WTC11 (cell line): ENCODE data around the gene CALN1. TPM values are rescaled to one million over a fixed set of nuclear protein-coding genes. Genes with fewer than 3 reads are reported as not detected.

Experiments used
- ATAC-seq: fragments of 200-7000 bp; cut with Tn5 transposase; 2 replicates; pipeline ENCODE4 v1.10.0; 2021; ENCODE audit warnings: mild to moderate bottlenecking, moderate library complexity
- CTCF ChIA-PET: fragments of 300-600 bp; sonication (Branson Sonifier 250); formaldehyde crosslinking; loops from one replicate; lab custom pipeline; 2021; ENCODE audit warnings: antibody characterized with exemption; lab: Charles Lee
- POLR2A ChIA-PET: fragments of 350-600 bp; sonication (Branson Sonifier 250); formaldehyde crosslinking; loops from one replicate; lab custom pipeline; 2021; ENCODE audit warnings: antibody characterized with exemption; lab: Charles Lee
- DNase-seq: peaks from one replicate; pipeline ENCODE4 v3.0.0; 2021; ENCODE audit warnings: low spot score
- H3K27ac Mint-ChIP-seq: 2 replicates; pipeline ENCODE4 v1.8.0; 2021; ENCODE audit warnings: mixed read lengths
- H3K27me3 Mint-ChIP-seq: 2 replicates; pipeline ENCODE4 v1.8.0; 2021; ENCODE audit warnings: low read depth, mild to moderate bottlenecking, moderate library complexity, mixed read lengths
- H3K36me3 Mint-ChIP-seq: 2 replicates; pipeline ENCODE4 v1.8.0; 2021; ENCODE audit warnings: mixed read lengths
- H3K4me1 Mint-ChIP-seq: 2 replicates; pipeline ENCODE4 v1.8.0; 2022; ENCODE audit warnings: mixed read lengths
- H3K4me3 Mint-ChIP-seq: 2 replicates; pipeline ENCODE4 v1.8.0; 2021; ENCODE audit warnings: mild to moderate bottlenecking, moderate library complexity, mixed read lengths
- H3K9me3 Mint-ChIP-seq: 2 replicates; pipeline ENCODE4 v1.8.0; 2021; ENCODE audit warnings: mixed read lengths
- AFF4 ChIP-seq: sonication (generic); formaldehyde crosslinking; IDR thresholded peaks from 2 replicates; pipeline ENCODE4 v1.8.1; 2023; ENCODE audit warnings: mild to moderate bottlenecking, missing genetic modification reagents, borderline replicate concordance
- ATF1 ChIP-seq: sonication (generic); formaldehyde crosslinking; IDR thresholded peaks from 2 replicates; pipeline ENCODE4 v1.8.1; 2023; ENCODE audit warnings: mild to moderate bottlenecking, moderate library complexity, missing genetic modification reagents
- CREB1 ChIP-seq: sonication (generic); formaldehyde crosslinking; IDR thresholded peaks from 2 replicates; pipeline ENCODE4 v1.8.0; 2023; ENCODE audit warnings: mild to moderate bottlenecking, missing genetic modification reagents
- CTCF ChIP-seq: fragments of 200-600 bp; IDR thresholded peaks from 2 replicates; pipeline ENCODE4 v1.8.0; 2022; ENCODE audit warnings: antibody characterized with exemption
- ESRRA ChIP-seq: sonication (generic); formaldehyde crosslinking; IDR thresholded peaks from 2 replicates; pipeline ENCODE4 v1.8.1; 2022; ENCODE audit warnings: mild to moderate bottlenecking, missing genetic modification reagents, borderline replicate concordance
- FOXK1 ChIP-seq: sonication (generic); formaldehyde crosslinking; IDR thresholded peaks from 2 replicates; pipeline ENCODE4 v1.8.0; 2022; ENCODE audit warnings: mild to moderate bottlenecking, moderate library complexity, missing genetic modification reagents
- MXD4 ChIP-seq: fragments of 250-450 bp; sonication (Bioruptor Pico); IDR thresholded peaks from 2 replicates; pipeline ENCODE4 v1.8.0; 2021; ENCODE audit warnings: mild to moderate bottlenecking, moderate library complexity, borderline replicate concordance
- NFYB ChIP-seq: sonication (generic); formaldehyde crosslinking; conservative IDR thresholded peaks from 2 replicates; pipeline ENCODE4 v1.8.0; 2022; ENCODE audit warnings: low read depth, missing genetic modification reagents
- SOX15 ChIP-seq: fragments of 250-450 bp; sonication (Bioruptor Pico); IDR thresholded peaks from 2 replicates; pipeline ENCODE4 v1.9.0; 2021; ENCODE audit warnings: mild to moderate bottlenecking
- TEAD1 ChIP-seq: sonication (generic); formaldehyde crosslinking; IDR thresholded peaks from 2 replicates; pipeline ENCODE4 v1.8.0; 2022; ENCODE audit warnings: mild to moderate bottlenecking, missing genetic modification reagents
- TEAD4 ChIP-seq: sonication (generic); formaldehyde crosslinking; IDR thresholded peaks from 2 replicates; pipeline ENCODE4 v1.8.0; 2022; ENCODE audit warnings: mild to moderate bottlenecking, missing genetic modification reagents
- ZNF121 ChIP-seq: sonication (generic); formaldehyde crosslinking; IDR thresholded peaks from 2 replicates; pipeline ENCODE4 v1.8.0; 2023; ENCODE audit warnings: missing genetic modification reagents
- ZNF317 ChIP-seq: sonication (generic); formaldehyde crosslinking; IDR thresholded peaks from 2 replicates; pipeline ENCODE4 v1.8.1; 2023; ENCODE audit warnings: low read depth, mild to moderate bottlenecking, moderate library complexity, missing genetic modification reagents, borderline replicate concordance
- ZNF396 ChIP-seq: fragments of 250-450 bp; sonication (Bioruptor Pico); IDR thresholded peaks from 2 replicates; pipeline ENCODE4 v1.8.0; 2021; ENCODE audit warnings: mild to moderate bottlenecking, moderate library complexity, borderline replicate concordance
- ZNF671 ChIP-seq: fragments of 250-450 bp; sonication (Bioruptor Pico); IDR thresholded peaks from 2 replicates; pipeline ENCODE4 v1.8.0; 2021; ENCODE audit warnings: mild to moderate bottlenecking
- total RNA-seq: library from RNA; stranded (reverse); gene quantifications from 3 replicates; pipeline ENCODE4 v1.2.3, GENCODE V29; 2021
- TF ChIP-seq, protein P1 (sequence below): sonication (generic); formaldehyde crosslinking; IDR thresholded peaks from 2 replicates; pipeline ENCODE4 v1.8.0; 2022; ENCODE audit warnings: mild to moderate bottlenecking, missing genetic modification reagents
- TF ChIP-seq, protein P2 (sequence below): sonication (generic); formaldehyde crosslinking; IDR thresholded peaks from 2 replicates; pipeline ENCODE4 v1.8.1; 2022; ENCODE audit warnings: mild to moderate bottlenecking, missing genetic modification reagents, moderate library complexity, borderline replicate concordance
- TF ChIP-seq, protein P3 (sequence below): fragments of 250-450 bp; sonication (Bioruptor Pico); IDR thresholded peaks from 2 replicates; pipeline ENCODE4 v2.1.2; 2022; ENCODE audit warnings: mild to moderate bottlenecking, moderate library complexity
- TF ChIP-seq, protein P4 (sequence below): sonication (generic); formaldehyde crosslinking; IDR thresholded peaks from 2 replicates; pipeline ENCODE4 v1.8.0; 2022; ENCODE audit warnings: missing genetic modification reagents
- TF ChIP-seq, protein P5 (sequence below): fragments of 250-450 bp; sonication (Bioruptor Pico); IDR thresholded peaks from 2 replicates; pipeline ENCODE4 v1.8.0; 2021; ENCODE audit warnings: mild to moderate bottlenecking
- TF ChIP-seq, protein P6 (sequence below): sonication (generic); formaldehyde crosslinking; IDR thresholded peaks from 2 replicates; pipeline ENCODE4 v1.8.1; 2023; ENCODE audit warnings: mild to moderate bottlenecking, missing genetic modification reagents, moderate library complexity

The CALN1 gene
- total RNA-seq, 1 experiment from 2014 or later, result 10.5 TPM

GRCh38 chr7:72391821-72392377, 20.2 kb downstream of the CALN1 start (continued):
- TF ChIP-seq, protein P1, sequence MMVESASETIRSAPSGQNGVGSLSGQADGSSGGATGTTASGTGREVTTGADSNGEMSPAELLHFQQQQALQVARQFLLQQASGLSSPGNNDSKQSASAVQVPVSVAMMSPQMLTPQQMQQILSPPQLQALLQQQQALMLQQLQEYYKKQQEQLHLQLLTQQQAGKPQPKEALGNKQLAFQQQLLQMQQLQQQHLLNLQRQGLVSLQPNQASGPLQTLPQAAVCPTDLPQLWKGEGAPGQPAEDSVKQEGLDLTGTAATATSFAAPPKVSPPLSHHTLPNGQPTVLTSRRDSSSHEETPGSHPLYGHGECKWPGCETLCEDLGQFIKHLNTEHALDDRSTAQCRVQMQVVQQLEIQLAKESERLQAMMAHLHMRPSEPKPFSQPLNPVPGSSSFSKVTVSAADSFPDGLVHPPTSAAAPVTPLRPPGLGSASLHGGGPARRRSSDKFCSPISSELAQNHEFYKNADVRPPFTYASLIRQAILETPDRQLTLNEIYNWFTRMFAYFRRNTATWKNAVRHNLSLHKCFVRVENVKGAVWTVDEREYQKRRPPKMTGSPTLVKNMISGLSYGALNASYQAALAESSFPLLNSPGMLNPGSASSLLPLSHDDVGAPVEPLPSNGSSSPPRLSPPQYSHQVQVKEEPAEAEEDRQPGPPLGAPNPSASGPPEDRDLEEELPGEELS, result no peak
- TF ChIP-seq ATF1 (CRISPR knock-in tag) (no peak), TEAD4 (CRISPR knock-in tag) (no peak), FOXK1 (CRISPR knock-in tag) (no peak), ZNF396 (no peak), CTCF (no peak), TEAD1 (CRISPR knock-in tag) (no peak), NFYB (CRISPR knock-in tag) (no peak), CREB1 (CRISPR knock-in tag) (no peak), ESRRA (no peak)
- TF ChIP-seq, all 79 proteins: peak for 0

DNA sequence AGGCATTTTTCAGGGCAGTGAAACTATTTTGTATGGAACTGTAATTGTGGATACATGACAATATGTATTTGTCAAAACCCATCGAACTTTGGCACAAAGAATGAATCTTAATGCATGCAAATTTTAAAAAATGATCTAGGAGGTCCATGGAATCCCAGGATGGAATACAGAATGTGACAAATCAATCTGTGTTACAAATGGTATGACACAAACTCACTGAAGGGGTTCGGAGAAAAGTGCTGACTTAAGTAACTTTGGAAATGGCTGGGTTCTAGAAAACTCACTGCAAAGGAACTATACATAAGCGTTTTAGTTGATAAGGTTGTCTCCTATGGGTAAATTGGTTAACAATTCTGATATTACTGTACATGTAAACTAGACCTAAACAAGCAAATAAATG, 26.0 kb downstream of the CALN1 start:
- CTCF ChIA-PET, result no interaction called here
- ATAC-seq (no peak), DNase-seq (no peak)
- no peak overlapping the region for H3K4me3 Mint-ChIP-seq
- no peak overlapping the region for H3K27ac Mint-ChIP-seq
- TF ChIP-seq, protein P2, sequence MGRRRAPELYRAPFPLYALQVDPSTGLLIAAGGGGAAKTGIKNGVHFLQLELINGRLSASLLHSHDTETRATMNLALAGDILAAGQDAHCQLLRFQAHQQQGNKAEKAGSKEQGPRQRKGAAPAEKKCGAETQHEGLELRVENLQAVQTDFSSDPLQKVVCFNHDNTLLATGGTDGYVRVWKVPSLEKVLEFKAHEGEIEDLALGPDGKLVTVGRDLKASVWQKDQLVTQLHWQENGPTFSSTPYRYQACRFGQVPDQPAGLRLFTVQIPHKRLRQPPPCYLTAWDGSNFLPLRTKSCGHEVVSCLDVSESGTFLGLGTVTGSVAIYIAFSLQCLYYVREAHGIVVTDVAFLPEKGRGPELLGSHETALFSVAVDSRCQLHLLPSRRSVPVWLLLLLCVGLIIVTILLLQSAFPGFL (CRISPR knock-in tag), result no peak
- no peak for TF ChIP-seq ZNF121 (CRISPR knock-in tag)
- TF ChIP-seq SOX15 (CRISPR knock-in tag), result no peak
- TF ChIP-seq, protein P3, sequence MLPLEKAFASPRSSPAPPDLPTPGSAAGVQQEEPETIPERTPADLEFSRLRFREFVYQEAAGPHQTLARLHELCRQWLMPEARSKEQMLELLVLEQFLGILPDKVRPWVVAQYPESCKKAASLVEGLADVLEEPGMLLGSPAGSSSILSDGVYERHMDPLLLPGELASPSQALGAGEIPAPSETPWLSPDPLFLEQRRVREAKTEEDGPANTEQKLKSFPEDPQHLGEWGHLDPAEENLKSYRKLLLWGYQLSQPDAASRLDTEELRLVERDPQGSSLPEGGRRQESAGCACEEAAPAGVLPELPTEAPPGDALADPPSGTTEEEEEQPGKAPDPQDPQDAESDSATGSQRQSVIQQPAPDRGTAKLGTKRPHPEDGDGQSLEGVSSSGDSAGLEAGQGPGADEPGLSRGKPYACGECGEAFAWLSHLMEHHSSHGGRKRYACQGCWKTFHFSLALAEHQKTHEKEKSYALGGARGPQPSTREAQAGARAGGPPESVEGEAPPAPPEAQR (CRISPR knock-in tag), result no peak
- TF ChIP-seq, protein P4, sequence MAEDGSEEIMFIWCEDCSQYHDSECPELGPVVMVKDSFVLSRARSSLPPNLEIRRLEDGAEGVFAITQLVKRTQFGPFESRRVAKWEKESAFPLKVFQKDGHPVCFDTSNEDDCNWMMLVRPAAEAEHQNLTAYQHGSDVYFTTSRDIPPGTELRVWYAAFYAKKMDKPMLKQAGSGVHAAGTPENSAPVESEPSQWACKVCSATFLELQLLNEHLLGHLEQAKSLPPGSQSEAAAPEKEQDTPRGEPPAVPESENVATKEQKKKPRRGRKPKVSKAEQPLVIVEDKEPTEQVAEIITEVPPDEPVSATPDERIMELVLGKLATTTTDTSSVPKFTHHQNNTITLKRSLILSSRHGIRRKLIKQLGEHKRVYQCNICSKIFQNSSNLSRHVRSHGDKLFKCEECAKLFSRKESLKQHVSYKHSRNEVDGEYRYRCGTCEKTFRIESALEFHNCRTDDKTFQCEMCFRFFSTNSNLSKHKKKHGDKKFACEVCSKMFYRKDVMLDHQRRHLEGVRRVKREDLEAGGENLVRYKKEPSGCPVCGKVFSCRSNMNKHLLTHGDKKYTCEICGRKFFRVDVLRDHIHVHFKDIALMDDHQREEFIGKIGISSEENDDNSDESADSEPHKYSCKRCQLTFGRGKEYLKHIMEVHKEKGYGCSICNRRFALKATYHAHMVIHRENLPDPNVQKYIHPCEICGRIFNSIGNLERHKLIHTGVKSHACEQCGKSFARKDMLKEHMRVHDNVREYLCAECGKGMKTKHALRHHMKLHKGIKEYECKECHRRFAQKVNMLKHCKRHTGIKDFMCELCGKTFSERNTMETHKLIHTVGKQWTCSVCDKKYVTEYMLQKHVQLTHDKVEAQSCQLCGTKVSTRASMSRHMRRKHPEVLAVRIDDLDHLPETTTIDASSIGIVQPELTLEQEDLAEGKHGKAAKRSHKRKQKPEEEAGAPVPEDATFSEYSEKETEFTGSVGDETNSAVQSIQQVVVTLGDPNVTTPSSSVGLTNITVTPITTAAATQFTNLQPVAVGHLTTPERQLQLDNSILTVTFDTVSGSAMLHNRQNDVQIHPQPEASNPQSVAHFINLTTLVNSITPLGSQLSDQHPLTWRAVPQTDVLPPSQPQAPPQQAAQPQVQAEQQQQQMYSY, result no peak
- no peak for TF ChIP-seq ZNF671 (CRISPR knock-in tag)
- TF ChIP-seq MXD4 (CRISPR knock-in tag), result no peak
- TF ChIP-seq NFYB (CRISPR knock-in tag), result no peak
- TF ChIP-seq, protein P5, sequence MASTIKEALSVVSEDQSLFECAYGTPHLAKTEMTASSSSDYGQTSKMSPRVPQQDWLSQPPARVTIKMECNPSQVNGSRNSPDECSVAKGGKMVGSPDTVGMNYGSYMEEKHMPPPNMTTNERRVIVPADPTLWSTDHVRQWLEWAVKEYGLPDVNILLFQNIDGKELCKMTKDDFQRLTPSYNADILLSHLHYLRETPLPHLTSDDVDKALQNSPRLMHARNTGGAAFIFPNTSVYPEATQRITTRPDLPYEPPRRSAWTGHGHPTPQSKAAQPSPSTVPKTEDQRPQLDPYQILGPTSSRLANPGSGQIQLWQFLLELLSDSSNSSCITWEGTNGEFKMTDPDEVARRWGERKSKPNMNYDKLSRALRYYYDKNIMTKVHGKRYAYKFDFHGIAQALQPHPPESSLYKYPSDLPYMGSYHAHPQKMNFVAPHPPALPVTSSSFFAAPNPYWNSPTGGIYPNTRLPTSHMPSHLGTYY, result no peak
- TF ChIP-seq, protein P6, sequence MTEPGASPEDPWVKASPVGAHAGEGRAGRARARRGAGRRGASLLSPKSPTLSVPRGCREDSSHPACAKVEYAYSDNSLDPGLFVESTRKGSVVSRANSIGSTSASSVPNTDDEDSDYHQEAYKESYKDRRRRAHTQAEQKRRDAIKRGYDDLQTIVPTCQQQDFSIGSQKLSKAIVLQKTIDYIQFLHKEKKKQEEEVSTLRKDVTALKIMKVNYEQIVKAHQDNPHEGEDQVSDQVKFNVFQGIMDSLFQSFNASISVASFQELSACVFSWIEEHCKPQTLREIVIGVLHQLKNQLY (CRISPR knock-in tag), result no peak
- no peak for TF ChIP-seq AFF4 (CRISPR knock-in tag)
- no peak for TF ChIP-seq ZNF317 (CRISPR knock-in tag)
- H3K27me3 Mint-ChIP-seq, result no peaks in the 10 kb centered on the region
- H3K4me1 Mint-ChIP-seq, result peaks cover 8% of the 10 kb centered on the region; the same call in 1 of the 2 replicates
- H3K9me3 Mint-ChIP-seq, result peaks cover 17% of the 10 kb centered on the region
- 0 out of 2 replicates have a peak, but pooled peaks cover 9% of the 10 kb centered on the region for H3K36me3 Mint-ChIP-seq
- POLR2A ChIA-PET, result no interaction called here
